ENCODE results near the gene HLA-B.
"Not testable (repeated sequence)": the region's sequence is repeated elsewhere in the genome, so short reads cannot be mapped to it uniquely, and the experiment has no call there.

DNA sequence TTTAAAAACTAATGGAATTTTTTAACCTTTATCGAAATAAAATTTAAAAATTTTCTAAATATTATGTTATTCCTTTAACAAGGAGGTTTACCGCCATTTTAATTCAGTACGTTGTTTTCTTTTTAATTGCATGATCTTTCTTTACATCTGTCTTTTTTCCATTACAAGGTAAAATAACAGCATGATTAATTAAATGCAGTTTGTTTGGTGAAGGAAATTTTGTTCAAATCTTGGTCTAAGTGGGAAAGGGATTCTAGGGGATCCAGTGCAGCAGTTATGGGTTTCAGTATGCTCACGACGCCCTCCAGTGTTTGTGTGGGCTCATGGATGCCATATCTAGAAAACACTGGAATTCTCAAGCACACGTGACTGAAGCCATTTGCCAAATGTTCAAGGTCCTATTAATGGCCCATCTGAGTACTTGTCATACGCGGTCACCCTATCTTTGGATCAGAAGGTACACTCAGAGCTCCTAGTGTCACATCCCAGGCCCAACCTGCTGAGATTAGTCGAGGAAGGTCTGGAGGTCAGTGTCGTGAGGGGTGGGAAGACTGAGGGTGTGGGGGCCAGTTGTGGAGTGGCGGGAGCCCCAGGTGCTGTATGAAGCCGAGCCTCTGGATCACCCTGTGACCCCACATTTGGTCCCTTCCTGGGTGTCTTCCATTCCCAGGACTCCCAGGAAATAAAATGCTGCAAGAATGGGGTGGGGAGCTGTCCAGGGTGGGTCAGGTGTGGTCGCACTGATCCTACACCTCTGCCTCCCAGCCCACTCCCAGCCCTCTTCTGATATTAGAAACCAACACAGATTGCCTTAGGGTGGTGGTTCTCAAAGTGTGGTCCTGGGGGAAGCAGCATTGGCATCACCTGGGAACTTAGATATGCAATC, 32.2 kb upstream of the HLA-B start:
- TF ChIP-seq CTCF, EZH2phosphoT487 (IDR thresholded peaks at IDR 0.05): not testable (repeated sequence)

Data from neural progenitor cell (in vitro differentiated cells).